HepG2 (cell line): ENCODE data around the gene CASP5. TPM values are rescaled to one million over a fixed set of nuclear protein-coding genes. Genes with fewer than 3 reads are reported as not detected.
A peak's percentile ranks its signal among the peaks of the same experiment; 100 is the strongest.

Experiments used
- ATAC-seq: fragments of 200-7000 bp; cut with Tn5 transposase; 3 replicates; pipeline ENCODE4 v1.9.1; 2020; ENCODE audit warnings: mild to moderate bottlenecking, moderate library complexity
- BruUV-seq: library from RNA; stranded (reverse); fragments of 400-500 nt; replicated peaks from 2 replicates; lab custom pipeline; 2021; lab: Mats Ljungman, UMichigan
- CTCF ChIA-PET: fragments of 300-600 bp; formaldehyde crosslinking; extraction: SDS; loops from one replicate; lab custom pipeline; 2021; ENCODE audit warnings: low total read pairs, inconsistent platforms, low intra/inter-chr PET ratio; lab: Yijun Ruan, JAX
- POLR2A ChIA-PET: fragments of 350-600 bp; sonication (Branson Sonifier 250); formaldehyde crosslinking; loops from one replicate; lab custom pipeline; 2020; ENCODE audit warnings: antibody characterized with exemption, inconsistent platforms; lab: Yijun Ruan, JAX
- DNase-seq: peaks from one replicate; pipeline ENCODE4 v3.0.0-alpha.2; 2015; ENCODE audit warnings: low spot score
- FAIRE-seq: peaks from 3 replicates; lab custom pipeline; 2011; peaks lifted over from hg19 to GRCh38; lab: Jason Lieb, UNC
- H2AFZ ChIP-seq: one replicate; pipeline ENCODE4 v1.6.1; 2011; ENCODE audit warnings: low read length, inconsistent platforms
- H3K27ac ChIP-seq: fragments of 300-600 bp; 3 replicates; pipeline ENCODE4 v1.8.0; 2011; ENCODE audit warnings: mixed run types, mild to moderate bottlenecking, mixed read lengths, low read length, inconsistent platforms; ENCODE audit not compliant: insufficient read depth; ENCODE audit errors: extremely low read length
- H3K27me3 ChIP-seq, 2 experiments: fragments of 200-600 bp in 1 of 2; 2 replicates in 1 of 2; 3 replicates in 1 of 2; pipeline versions ENCODE4 v1.6.0 to v1.8.0; 2011; ENCODE audit warnings: low read length in 2 of 2, mild to moderate bottlenecking in 2 of 2, moderate library complexity in 2 of 2, inconsistent platforms in 1 of 2; ENCODE audit not compliant: insufficient read depth in 2 of 2, control insufficient read depth in 1 of 2
- H3K36me3 ChIP-seq, 2 experiments: fragments of 200-600 bp in 1 of 2; replicated peaks in 1 of 2; 2 replicates in 1 of 2; 3 replicates in 1 of 2; pipeline versions ENCODE4 v1.5.1 to v1.8.0; 2011; ENCODE audit warnings: low read length in 2 of 2, inconsistent platforms in 1 of 2; ENCODE audit not compliant: insufficient read depth in 2 of 2, control insufficient read depth in 1 of 2
- H3K4me1 ChIP-seq: 2 replicates; pipeline ENCODE4 v1.5.1; 2012; ENCODE audit warnings: low read length, inconsistent platforms; ENCODE audit not compliant: insufficient read depth
- H3K4me2 ChIP-seq: 2 replicates; pipeline ENCODE4 v1.6.0; 2011; ENCODE audit warnings: low read depth, low read length, inconsistent platforms
- H3K4me3 ChIP-seq, 3 experiments: fragments of 200-600 bp in 1 of 3; sonication (generic), shearing (Covaris generic) in 1 of 3; replicated peaks in 1 of 3; 2 replicates each; pipeline ENCODE4 v1.5.1; 2011 to 2016; ENCODE audit warnings: low read length in 3 of 3, inconsistent platforms in 2 of 3, low read depth in 2 of 3, mild to moderate bottlenecking in 2 of 3, control low read depth in 1 of 3, mixed read lengths in 1 of 3; ENCODE audit not compliant: insufficient read depth in 1 of 3
- H3K79me2 ChIP-seq: one replicate; pipeline ENCODE4 v1.6.1; 2011; ENCODE audit warnings: low read length, inconsistent platforms; ENCODE audit not compliant: insufficient read depth
- H3K9ac ChIP-seq: 2 replicates; pipeline ENCODE4 v1.6.0; 2011; ENCODE audit warnings: mild to moderate bottlenecking, low read depth, low read length, inconsistent platforms; ENCODE audit not compliant: insufficient read depth
- H3K9me3 ChIP-seq: 2 replicates; pipeline ENCODE4 v1.5.1; 2012; ENCODE audit warnings: mild to moderate bottlenecking, low read length
- H4K20me1 ChIP-seq: 2 replicates; pipeline ENCODE4 v1.6.0; 2011; ENCODE audit warnings: inconsistent platforms, mild to moderate bottlenecking, low read length, moderate library complexity; ENCODE audit not compliant: insufficient read depth
- ARID3A ChIP-seq: IDR thresholded peaks from 2 replicates; pipeline ENCODE4 v1.6.1; 2012; ENCODE audit warnings: low read depth, low read length, improper control_type of control experiment
- BHLHE40 ChIP-seq: IDR thresholded peaks from 2 replicates; pipeline ENCODE4 v1.6.1; 2011; ENCODE audit warnings: low read length, improper control_type of control experiment
- CBFB ChIP-seq: sonication (generic); formaldehyde crosslinking; IDR thresholded peaks from 2 replicates; pipeline ENCODE4 v1.4.0; 2020; ENCODE audit warnings: missing genetic modification reagents
- CCAR2 ChIP-seq: fragments of 200-400 bp; formaldehyde crosslinking; optimal IDR thresholded peaks from 2 replicates; pipeline ENCODE3; 2018; ENCODE audit warnings: low read depth, mild to moderate bottlenecking, low read length, moderate library complexity
- EHMT2 ChIP-seq: fragments of 200-600 bp; sonication (generic); IDR thresholded peaks from 2 replicates; pipeline ENCODE4 v1.7.0; 2017; ENCODE audit warnings: antibody characterized with exemption, low read depth, low read length, borderline replicate concordance
- ESRRA ChIP-seq: sonication (generic); formaldehyde crosslinking; IDR thresholded peaks from 2 replicates; pipeline ENCODE4 v1.5.1; 2020; ENCODE audit warnings: mild to moderate bottlenecking, low read depth, missing genetic modification reagents
- ETV5 ChIP-seq: IDR thresholded peaks from 2 replicates; pipeline ENCODE4 v1.6.1; 2018; ENCODE audit warnings: missing biosample characterization, missing genetic modification reagents, inconsistent platforms, borderline replicate concordance
- FOXA3 ChIP-seq: IDR thresholded peaks from 2 replicates; pipeline ENCODE4 v1.6.1; 2016; ENCODE audit warnings: missing genetic modification reagents, missing compliant biosample characterization
- HMG20A ChIP-seq: IDR thresholded peaks from 2 replicates; pipeline ENCODE4 v1.6.1; 2016; ENCODE audit warnings: borderline replicate concordance
- NFYC ChIP-seq: IDR thresholded peaks from 2 replicates; pipeline ENCODE4 v1.6.1; 2016; ENCODE audit warnings: missing genetic modification reagents, missing compliant biosample characterization
- PHF21A ChIP-seq: sonication (generic); formaldehyde crosslinking; IDR thresholded peaks from 2 replicates; pipeline ENCODE4 v1.5.0; 2020; ENCODE audit warnings: mild to moderate bottlenecking, missing genetic modification reagents
- SALL1 ChIP-seq: sonication (generic); formaldehyde crosslinking; IDR thresholded peaks from 2 replicates; pipeline ENCODE4 v1.8.0; 2022; ENCODE audit warnings: mild to moderate bottlenecking, missing genetic modification reagents
- SMC3 ChIP-seq: IDR thresholded peaks from 2 replicates; pipeline ENCODE4 v1.6.1; 2011; ENCODE audit warnings: low read length, improper control_type of control experiment
- ZNF3 ChIP-seq: IDR thresholded peaks from 2 replicates; pipeline ENCODE4 v1.7.0; 2017; ENCODE audit warnings: inconsistent platforms
- ZNF484 ChIP-seq: sonication (generic); formaldehyde crosslinking; IDR thresholded peaks from 2 replicates; pipeline ENCODE4 v1.5.1; 2020; ENCODE audit warnings: mild to moderate bottlenecking, low read depth, missing genetic modification reagents, borderline replicate concordance
- ZNF503 ChIP-seq: sonication (generic); formaldehyde crosslinking; IDR thresholded peaks from 2 replicates; pipeline ENCODE4 v1.4.0; 2020; ENCODE audit warnings: missing genetic modification reagents
- ZNF546 ChIP-seq: sonication (generic); formaldehyde crosslinking; conservative IDR thresholded peaks from 2 replicates; pipeline ENCODE4 v1.8.1; 2023; ENCODE audit warnings: mild to moderate bottlenecking, missing genetic modification reagents
- ZNF644 ChIP-seq: IDR thresholded peaks from 2 replicates; pipeline ENCODE4 v1.6.1; 2016; ENCODE audit warnings: low read depth
- ZNF777 ChIP-seq: sonication (generic); formaldehyde crosslinking; IDR thresholded peaks from 2 replicates; pipeline ENCODE4 v1.4.0; 2020; ENCODE audit warnings: missing genetic modification reagents
- WGBS: methylation state at CpG from one replicate; pipeline ENCODE4 v1.1.6; 2017; ENCODE audit warnings: low lambda C conversion rate; 5-methylcytosine and 5-hydroxymethylcytosine counted together
- in situ Hi-C: cut with HindIII; loops from 2 replicates; pipeline ENCODE4 v1.10.0; 2017; ENCODE audit warnings: low pct_unique_long_range_greater_than_20kb; ENCODE audit not compliant: extremely low pct_ligation_motif_present
- intact Hi-C: fragments of 100-400 bp; cut with micrococcal nuclease; formaldehyde crosslinking; loops from one replicate; pipeline ENCODE4 v1.10.0; 2022; ENCODE audit not compliant: unreplicated experiment
- polyA plus RNA-seq, 8 experiments: library from polyadenylated mRNA; depleted of rRNA in 3 of 8; stranded (reverse) in 7 of 8; unstranded in 1 of 8; fragments of >200 nt; fragmentation: Illumina TruSeq in 4 of 8; extraction: Trizol in 4 of 8; gene quantifications; 2 replicates each; pipeline versions ENCODE4 v1.2.1 to v1.2.3, GENCODE V29; 2011 to 2016; ENCODE audit warnings: low read depth in 4 of 8, missing spikeins in 1 of 8, mixed read lengths in 1 of 8; ENCODE audit not compliant: insufficient read depth in 1 of 8
- total RNA-seq, 5 experiments: library from RNA; depleted of rRNA; stranded (reverse); fragments of >200 nt; fragmentation: Illumina TruSeq; extraction: Trizol; gene quantifications; 2 replicates each; pipeline ENCODE4 v1.2.3, GENCODE V29; 2016; ENCODE audit warnings: low read depth in 1 of 5

CASP5 gene
- total and polyA plus RNA-seq, 2 of the 13 experiments (the other 11 are each of a cell fraction or from before 2014, with no cell fraction given), result not detected

- TF ChIP-seq CBFB (CRISPR knock-in tag) (no peak), ZNF484 (CRISPR knock-in tag) (no peak), SMC3 (peak; percentile 50; the same call in 1 of the 2 replicates), ZNF777 (CRISPR knock-in tag) (no peak)
- TF ChIP-seq, all 625 proteins: peak for 4
These were observed 22.2 kb downstream of the CASP5 start (continued) for GRCh38 chr11:105000797-105001196.

GRCh38 chr11:105000167-105000566, 22.8 kb downstream of the CASP5 start:
- Histone ChIP-seq H3K4me1 (peaks cover 42% of the 10 kb centered on the region), H3K79me2 (no peaks in the 10 kb centered on the region), H4K20me1 (no peaks in the 10 kb centered on the region), H2AFZ (no peak overlapping the region), H3K27ac (no peak overlapping the region), H3K36me3 (no peaks in the 10 kb centered on the region), H3K27me3 (no peaks in the 10 kb centered on the region), H3K4me2 (no peak overlapping the region), H3K9ac (no peak overlapping the region), H3K4me3 (no peak overlapping the region), H3K9me3 (no peaks in the 10 kb centered on the region)
- FAIRE-seq (peak; percentile 34), DNase-seq (peak; percentile 71), ATAC-seq (peak; percentile 69)
- in situ Hi-C loops (no loop called here), intact Hi-C loops (loop anchor here (5.0 kb wide), 1 partner anchor 132 kb away; no protein-coding TSS in a partner anchor)
- 29% methylated on average over 5 of the region's 5 CpGs for WGBS
- ChIA-PET POLR2A (no interaction called here), CTCF (no interaction called here)
- no TSS peak for BruUV-seq
- TF ChIP-seq NFYC (no peak), ETV5 (CRISPR knock-in tag) (peak; percentile 29; the same call in 1 of the 2 replicates), HMG20A (CRISPR knock-in tag) (no peak), ZNF546 (CRISPR knock-in tag) (no peak), SMC3 (peak; percentile 20; the same call in 1 of the 2 replicates), ZNF503 (CRISPR knock-in tag) (no peak), BHLHE40 (0 out of 2 replicates have a peak, but pooled peaks have one; percentile 10), EHMT2 (0 out of 2 replicates have a peak, but pooled peaks have one; percentile 8), ZNF644 (CRISPR knock-in tag) (0 out of 2 replicates have a peak, but pooled peaks have one; percentile 10), CCAR2 (no peak), SALL1 (CRISPR knock-in tag) (peak; percentile 44; the same call in 1 of the 2 replicates), ESRRA (peak; percentile 70; the same call in 1 of the 2 replicates), PHF21A (CRISPR knock-in tag) (no peak), ZNF3 (CRISPR knock-in tag) (no peak), ARID3A (peak; percentile 59; the same call in 1 of the 2 replicates), FOXA3 (CRISPR knock-in tag) (peak; percentile 10; the same call in 1 of the 2 replicates)
